ENCODE measurements around the gene DRC7.

Gene DRC7

GRCh38 chr16:57690782-57691471, 3.7 kb upstream of the DRC7 start:
- DNase-seq (ENCODE audit: insufficient read length, low spot score) = no peak

DNA sequence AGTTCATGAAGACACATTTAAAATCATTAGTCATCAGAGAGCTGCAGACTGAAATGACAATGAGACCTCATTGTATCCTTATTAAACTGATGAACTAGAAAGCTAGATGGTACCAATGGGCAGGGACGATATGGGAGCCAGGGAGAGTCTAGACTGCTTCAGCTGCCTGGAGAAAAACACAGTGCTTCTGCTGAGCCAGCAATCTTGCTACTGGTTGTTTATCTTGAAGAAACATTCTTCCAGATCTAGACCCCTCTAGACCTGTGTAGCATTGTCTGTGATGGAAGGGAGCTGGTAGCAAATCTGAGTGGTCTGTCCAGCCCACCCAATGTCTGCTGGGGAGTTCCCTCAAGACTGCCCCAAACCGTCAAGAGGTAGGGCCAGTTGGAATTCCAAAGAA, 2.0 kb upstream of the DRC7 start:
- TF ChIP-seq, protein P1, sequence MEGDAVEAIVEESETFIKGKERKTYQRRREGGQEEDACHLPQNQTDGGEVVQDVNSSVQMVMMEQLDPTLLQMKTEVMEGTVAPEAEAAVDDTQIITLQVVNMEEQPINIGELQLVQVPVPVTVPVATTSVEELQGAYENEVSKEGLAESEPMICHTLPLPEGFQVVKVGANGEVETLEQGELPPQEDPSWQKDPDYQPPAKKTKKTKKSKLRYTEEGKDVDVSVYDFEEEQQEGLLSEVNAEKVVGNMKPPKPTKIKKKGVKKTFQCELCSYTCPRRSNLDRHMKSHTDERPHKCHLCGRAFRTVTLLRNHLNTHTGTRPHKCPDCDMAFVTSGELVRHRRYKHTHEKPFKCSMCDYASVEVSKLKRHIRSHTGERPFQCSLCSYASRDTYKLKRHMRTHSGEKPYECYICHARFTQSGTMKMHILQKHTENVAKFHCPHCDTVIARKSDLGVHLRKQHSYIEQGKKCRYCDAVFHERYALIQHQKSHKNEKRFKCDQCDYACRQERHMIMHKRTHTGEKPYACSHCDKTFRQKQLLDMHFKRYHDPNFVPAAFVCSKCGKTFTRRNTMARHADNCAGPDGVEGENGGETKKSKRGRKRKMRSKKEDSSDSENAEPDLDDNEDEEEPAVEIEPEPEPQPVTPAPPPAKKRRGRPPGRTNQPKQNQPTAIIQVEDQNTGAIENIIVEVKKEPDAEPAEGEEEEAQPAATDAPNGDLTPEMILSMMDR (IDR thresholded peaks at IDR 0.05; ENCODE audit: insufficient read depth, missing control alignments) = no peak
- FAIRE-seq = no peak

More at GRCh38 chr16:57690782-57691471, 3.7 kb upstream of the DRC7 start:
- TF ChIP-seq, protein P1 (IDR thresholded peaks at IDR 0.05; ENCODE audit: insufficient read depth, missing control alignments) = no peak
- FAIRE-seq = no peak

DNA sequence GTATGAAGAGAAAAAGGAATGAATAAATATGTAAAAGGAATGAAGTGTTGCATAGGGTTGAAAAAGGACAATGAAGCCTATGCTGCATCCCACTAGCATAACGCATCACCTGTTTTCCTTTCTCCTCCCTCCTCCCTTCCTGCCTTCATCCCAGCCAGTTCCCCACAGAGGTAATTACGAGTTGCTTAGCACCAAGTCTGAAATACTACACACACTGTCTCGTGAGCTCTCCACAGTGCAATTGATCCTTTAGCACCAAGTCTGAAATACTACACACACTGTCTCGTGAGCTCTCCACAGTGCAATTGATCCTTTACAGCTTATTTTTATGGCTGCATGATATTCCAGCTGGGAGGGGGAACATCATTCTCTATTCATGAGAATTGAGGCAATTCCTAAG, 1.1 kb upstream of the DRC7 start:
- TF ChIP-seq, protein P1 (IDR thresholded peaks at IDR 0.05; ENCODE audit: insufficient read depth, missing control alignments) = no peak
- no peak for FAIRE-seq

More for the DNA sequence above, 2.0 kb upstream of the DRC7 start:
- no peak for DNase-seq (ENCODE audit: insufficient read length, low spot score)

DNA sequence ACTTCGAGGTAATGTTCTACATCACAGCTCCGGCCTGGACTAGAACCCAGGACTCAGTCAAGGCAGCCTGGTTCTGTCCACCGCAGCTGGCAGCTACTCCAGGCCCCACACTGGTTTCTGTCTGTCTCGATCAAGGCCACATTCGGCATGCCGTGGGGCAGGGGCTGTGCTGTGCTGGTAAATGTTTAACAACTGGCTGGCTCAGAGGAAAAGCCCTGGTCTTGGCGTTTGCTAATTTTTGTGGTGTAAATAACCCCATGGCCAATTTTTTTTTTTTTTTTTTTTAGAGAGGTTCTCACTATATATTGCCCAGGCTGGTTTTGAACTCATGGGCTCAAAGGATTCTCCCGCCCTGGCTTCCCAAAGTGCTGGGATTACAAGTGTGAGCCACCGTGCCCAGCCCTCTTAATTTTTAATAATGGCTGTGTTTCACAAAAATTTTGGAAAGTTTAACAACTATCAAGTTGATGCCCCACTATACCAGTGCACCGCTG, 328 bp upstream of the DRC7 start:
- TF ChIP-seq, protein P1 (IDR thresholded peaks at IDR 0.05; ENCODE audit: insufficient read depth, missing control alignments) = no peak
- FAIRE-seq = no peak
- DNase-seq (ENCODE audit: insufficient read length, low spot score) = no peak

More for the DNA sequence above, 1.1 kb upstream of the DRC7 start:
- no peak for DNase-seq (ENCODE audit: insufficient read length, low spot score)

GRCh38 chr16:57695680-57696069, 1.1 kb downstream of the DRC7 start:
- TF ChIP-seq, protein P1 (IDR thresholded peaks at IDR 0.05; ENCODE audit: insufficient read depth, missing control alignments) = no peak
- FAIRE-seq (no peak), DNase-seq (ENCODE audit: insufficient read length, low spot score) (no peak)

DNA sequence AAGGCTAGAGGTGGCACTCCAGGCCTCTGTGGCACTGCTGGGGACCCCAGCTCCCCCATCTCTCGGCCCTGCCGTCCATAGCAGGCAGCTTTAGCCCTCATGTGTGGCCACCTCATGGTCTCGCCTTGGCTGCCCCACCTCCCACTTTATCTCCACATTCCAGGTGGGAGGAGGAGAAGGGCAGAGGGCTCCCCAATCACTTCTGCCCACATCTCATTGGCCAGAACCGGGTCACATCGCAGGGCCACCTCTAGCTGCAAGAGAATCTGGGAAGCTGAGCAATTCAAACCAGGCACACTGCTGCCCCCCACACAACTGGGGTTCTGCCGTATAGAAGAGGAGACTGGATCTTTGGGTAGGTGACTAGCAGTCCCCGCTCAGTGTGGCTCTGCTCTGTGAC, 1.6 kb downstream of the DRC7 start:
- no peak for DNase-seq (ENCODE audit: insufficient read length, low spot score)
- TF ChIP-seq, protein P1 (IDR thresholded peaks at IDR 0.05; ENCODE audit: insufficient read depth, missing control alignments) = no peak
- no peak for FAIRE-seq

GRCh38 chr16:57697896-57698537, 3.4 kb downstream of the DRC7 start:
- TF ChIP-seq, protein P1 (IDR thresholded peaks at IDR 0.05; ENCODE audit: insufficient read depth, missing control alignments) = no peak
- DNase-seq (ENCODE audit: insufficient read length, low spot score) (no peak), FAIRE-seq (no peak)
